Endothelial cell of umbilical vein (primary cell): ENCODE results near the gene EPB41L1. TPM values are rescaled to one million over a fixed set of nuclear protein-coding genes. Genes with fewer than 3 reads are reported as not detected.

ENCODE experiments used
- BruUV-seq: library from RNA; stranded (reverse); fragments of 400-500 nt; replicated peaks from 2 replicates; lab custom pipeline; 2021; lab: Mats Ljungman, UMichigan
- CTCF ChIA-PET: fragments of 300-600, 350-600 bp; sonication (Branson Sonifier 250); formaldehyde crosslinking; loops from one replicate; lab custom pipeline; 2021; ENCODE audit warnings: antibody characterized with exemption, inconsistent platforms; lab: Charles Lee
- POLR2A ChIA-PET: fragments of 300-600, 350-600 bp; sonication (Branson Sonifier 250); formaldehyde crosslinking; loops from one replicate; lab custom pipeline; 2021; ENCODE audit warnings: antibody characterized with exemption, inconsistent platforms; lab: Charles Lee
- DNase-seq: peaks from one replicate; pipeline ENCODE4 v3.0.0-alpha.2; 2011; ENCODE audit warnings: low read depth, low spot score
- FAIRE-seq: peaks from 2 replicates; lab custom pipeline; 2011; peaks lifted over from hg19 to GRCh38; lab: Jason Lieb, UNC
- H2AFZ ChIP-seq: 2 replicates; pipeline ENCODE4 v1.6.0; 2012; ENCODE audit warnings: low read depth, low read length, control low read depth, inconsistent platforms
- H3K27ac ChIP-seq: 2 replicates; pipeline ENCODE4 v1.5.1; 2011; ENCODE audit warnings: low read depth, mild to moderate bottlenecking, control low read depth, low read length, moderate library complexity; ENCODE audit not compliant: insufficient read depth
- H3K27me3 ChIP-seq, 2 experiments: 2 replicates each; pipeline versions ENCODE4 v1.6.0 to v1.6.1; 2011; ENCODE audit warnings: low read length in 2 of 2, mixed read lengths in 1 of 2; ENCODE audit not compliant: control insufficient read depth in 2 of 2, insufficient read depth in 2 of 2
- H3K36me3 ChIP-seq, 2 experiments: 2 replicates in 1 of 2; 3 replicates in 1 of 2; pipeline ENCODE4 v1.5.1; 2011; ENCODE audit warnings: low read length in 2 of 2, mild to moderate bottlenecking in 1 of 2, moderate library complexity in 1 of 2; ENCODE audit not compliant: control insufficient read depth in 2 of 2, insufficient read depth in 2 of 2; ENCODE audit errors: extremely low read depth in 1 of 2
- H3K4me1 ChIP-seq: 3 replicates; pipeline ENCODE4 v1.5.1; 2011; ENCODE audit warnings: mild to moderate bottlenecking, low read length; ENCODE audit not compliant: control insufficient read depth, insufficient read depth; ENCODE audit errors: extremely low read depth
- H3K4me2 ChIP-seq: 2 replicates; pipeline ENCODE4 v1.6.1; 2011; ENCODE audit warnings: low read length, control low read depth, mixed read lengths; ENCODE audit not compliant: insufficient read depth
- H3K4me3 ChIP-seq, 3 experiments: fragments of 200-600 bp in 1 of 3; sonication (generic), shearing (Covaris generic) in 1 of 3; replicated peaks in 1 of 3; 2 replicates each; pipeline ENCODE4 v1.5.1; 2011 to 2016; ENCODE audit warnings: control low read depth in 3 of 3, low read length in 3 of 3, mild to moderate bottlenecking in 2 of 3, inconsistent platforms in 1 of 3, low read depth in 1 of 3, moderate library complexity in 1 of 3; ENCODE audit not compliant: insufficient read depth in 1 of 3
- H3K79me2 ChIP-seq: 2 replicates; pipeline ENCODE4 v1.6.0; 2012; ENCODE audit warnings: low read length, inconsistent platforms; ENCODE audit not compliant: control insufficient read depth, insufficient read depth
- H3K9ac ChIP-seq: replicated peaks from 2 replicates; pipeline ENCODE3; 2011; ENCODE audit warnings: low read length, control low read depth; ENCODE audit not compliant: insufficient read depth; ENCODE audit errors: extremely low read depth
- H3K9me1 ChIP-seq: replicated peaks from 3 replicates; pipeline ENCODE4 v1.6.0; 2011; ENCODE audit warnings: mild to moderate bottlenecking, low read length; ENCODE audit not compliant: control insufficient read depth, insufficient read depth; ENCODE audit errors: extremely low read depth
- H3K9me3 ChIP-seq: replicated peaks from 2 replicates; pipeline ENCODE4 v1.5.1; 2012; ENCODE audit warnings: low read length, inconsistent platforms; ENCODE audit not compliant: control insufficient read depth, insufficient read depth
- H4K20me1 ChIP-seq: replicated peaks from 2 replicates; pipeline ENCODE3; 2011; ENCODE audit warnings: mild to moderate bottlenecking, low read length; ENCODE audit not compliant: control insufficient read depth, insufficient read depth; ENCODE audit errors: extremely low read depth
- EZH2 ChIP-seq: IDR thresholded peaks from 2 replicates; pipeline ENCODE4 v1.6.1; 2012; ENCODE audit warnings: borderline replicate concordance, low read depth, mild to moderate bottlenecking, moderate library complexity, low read length, inconsistent platforms; ENCODE audit not compliant: severe bottlenecking
- FOS ChIP-seq: IDR thresholded peaks from 2 replicates; pipeline ENCODE4 v1.6.1; 2011; ENCODE audit warnings: mild to moderate bottlenecking, low read length, moderate library complexity, borderline replicate concordance; ENCODE audit not compliant: insufficient read depth
- GATA2 ChIP-seq: IDR thresholded peaks from 2 replicates; pipeline ENCODE4 v1.7.0; 2011; ENCODE audit warnings: low read depth, mild to moderate bottlenecking, moderate library complexity, mixed read lengths, low read length; ENCODE audit not compliant: insufficient read length, insufficient read depth
- JUN ChIP-seq: IDR thresholded peaks from 2 replicates; pipeline ENCODE4 v1.6.1; 2011; ENCODE audit warnings: borderline replicate concordance, low read depth; ENCODE audit not compliant: insufficient read length, insufficient read depth
- MAX ChIP-seq: IDR thresholded peaks from 2 replicates; pipeline ENCODE4 v1.6.1; 2011; ENCODE audit not compliant: insufficient read depth, insufficient read length
- MYC ChIP-seq: IDR thresholded peaks from one replicate; pipeline ENCODE4 v1.6.1; 2011; ENCODE audit warnings: mild to moderate bottlenecking, low read depth, low read length
- POLR2A ChIP-seq: IDR thresholded peaks from 2 replicates; pipeline ENCODE4 v1.6.1; 2012; ENCODE audit warnings: low read depth, mild to moderate bottlenecking, control low read depth, low read length
- POLR2AphosphoS5 ChIP-seq: IDR thresholded peaks from 2 replicates; pipeline ENCODE4 v1.6.1; 2012; ENCODE audit warnings: low read depth, mild to moderate bottlenecking, control low read depth, low read length, moderate library complexity; ENCODE audit not compliant: insufficient read depth
- dilution Hi-C: fragments of 300-500 bp; cut with MboI; formaldehyde crosslinking; loops from one replicate; pipeline ENCODE4 v1.15.0; 2019; ENCODE audit warnings: low sequenced_read_pairs; ENCODE audit not compliant: extremely low pct_ligation_motif_present
- intact Hi-C: fragments of 100-400 bp; cut with micrococcal nuclease; formaldehyde crosslinking; loops from one replicate; pipeline ENCODE4 v1.10.0; 2022
- polyA plus RNA-seq, 4 experiments: library from polyadenylated mRNA; depleted of rRNA in 3 of 4; stranded (reverse) in 3 of 4; unstranded in 1 of 4; fragments of >200 nt; gene quantifications; 2 replicates each; pipeline versions ENCODE4 v1.2.1 to v1.2.3, GENCODE V29; 2011 to 2012; ENCODE audit warnings: missing spikeins in 1 of 4
- total RNA-seq: library from RNA; stranded (reverse); gene quantifications from 2 replicates; pipeline ENCODE4 v1.2.3, GENCODE V29; 2021

The EPB41L1 gene
- total and polyA plus RNA-seq, 2 donors (not counting 3 experiments of a cell fraction or from before 2014, with no cell fraction given), result 6.1 to 12.2 TPM

- DNase-seq, result no peak
- intact Hi-C loops (loop anchor here (10.0 kb wide), 1 partner anchor 119 kb away; no protein-coding TSS in a partner anchor), dilution Hi-C loops (no loop called here)
- Histone ChIP-seq H3K9me3 (no peaks in the 10 kb centered on the region), H3K9ac (no peak overlapping the region), H3K27ac (no peak overlapping the region), H3K4me2 (no peak overlapping the region), H4K20me1 (no peaks in the 10 kb centered on the region), H3K4me3 (no peak overlapping the region), H3K27me3 (peaks cover 0 to 3% of the 10 kb centered on the region in 2 experiments), H3K9me1 (no peaks in the 10 kb centered on the region), H3K36me3 (no peaks in the 10 kb centered on the region), H3K4me1 (no peaks in the 10 kb centered on the region), H2AFZ (no peak overlapping the region), H3K79me2 (no peaks in the 10 kb centered on the region)
- no peak for TF ChIP-seq POLR2A
- no peak for TF ChIP-seq FOS
- TF ChIP-seq GATA2, result no peak
- TF ChIP-seq POLR2AphosphoS5, result no peak
- TF ChIP-seq MAX, result no peak
- no peak for TF ChIP-seq EZH2
- TF ChIP-seq MYC, result no peak
- no peak for TF ChIP-seq JUN
- CTCF ChIA-PET, result interaction anchor here (0.5 to 2.1 kb wide), 5 partner anchors 12 to 164 kb away, joined by 3 to 8 read pairs (median 3); no protein-coding TSS in a partner anchor
- FAIRE-seq, result no peak
- POLR2A ChIA-PET, result no interaction called here
- BruUV-seq, result no TSS peak
These were observed 121.1 kb downstream of the EPB41L1 start for GRCh38 chr20:36275441-36276189.
